Measurements from ENCODE around the gene METTL25B. TPM values are rescaled to one million over a fixed set of nuclear protein-coding genes. Genes with fewer than 3 reads are reported as not detected.
A peak's percentile ranks its signal among the peaks of the same experiment; 100 is the strongest.

The METTL25B gene
- total RNA-seq, 2 experiments from 2014 or later = 30.0 to 34.0 TPM

GRCh38 chr1:156703741-156704140 is 24.5 kb upstream of the METTL25B start:
- no peaks in the 10 kb centered on the region for H3K9me3 Mint-ChIP-seq (ENCODE audit: insufficient read depth)
- no peak overlapping the region for H3K4me3 Mint-ChIP-seq
- no peak overlapping the region for H3K27ac Mint-ChIP-seq
- no peak for DNase-seq
- H3K27me3 Mint-ChIP-seq (ENCODE audit: low read depth) = peaks cover 38% of the 10 kb centered on the region
- peaks cover 3% of the 10 kb centered on the region for H3K36me3 Mint-ChIP-seq (ENCODE audit: low read depth)
- ATAC-seq = no peak
- H3K4me1 Mint-ChIP-seq (ENCODE audit: low read depth) = peaks cover 37% of the 10 kb centered on the region
- ChIA-PET POLR2A (no interaction called here), CTCF (interaction anchor here (0.9 to 17.4 kb wide), 3 partner anchors 14 to 188 kb away, joined by 3 to 311 read pairs (median 19); no protein-coding TSS in a partner anchor)

DNA sequence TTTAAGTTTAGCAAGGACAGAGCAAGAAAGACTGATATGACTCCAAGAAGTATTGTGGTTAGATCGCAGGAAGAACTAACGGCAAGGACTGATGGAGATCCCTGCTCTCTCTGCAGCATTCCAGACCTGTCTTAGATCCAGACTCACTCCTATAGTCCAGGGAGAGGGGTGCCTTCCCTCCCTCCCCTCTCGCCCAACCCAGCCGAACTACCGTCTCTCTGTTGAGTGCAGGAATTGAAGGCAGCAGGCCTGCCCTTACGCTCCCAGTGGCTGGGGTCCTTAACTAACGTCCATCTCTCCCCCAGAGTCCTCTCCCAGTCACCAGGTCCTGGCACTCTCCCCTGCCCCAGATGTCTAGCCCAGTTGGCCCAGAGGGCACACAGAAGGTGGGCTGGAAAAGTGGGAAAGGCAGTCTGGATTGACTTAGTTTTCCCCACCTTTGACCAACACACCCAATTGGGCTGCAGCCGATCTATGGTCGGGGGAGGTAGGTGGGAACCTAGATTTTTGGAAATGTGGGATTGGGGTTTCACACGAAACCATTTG is 24.0 kb upstream of the METTL25B start:
- POLR2A ChIA-PET = no interaction called here
- CTCF ChIA-PET = interaction anchor here (0.9 to 17.4 kb wide), 5 partner anchors 11 to 187 kb away, joined by 3 to 311 read pairs (median 53); partner anchors contain the start of genes ISG20L2 and METTL25B
- no peaks in the 10 kb centered on the region for H3K36me3 Mint-ChIP-seq (ENCODE audit: low read depth)
- H3K9me3 Mint-ChIP-seq (ENCODE audit: insufficient read depth) = no peaks in the 10 kb centered on the region
- H3K27ac Mint-ChIP-seq = no peak overlapping the region
- DNase-seq = no peak
- no peak for ATAC-seq
- H3K4me1 Mint-ChIP-seq (ENCODE audit: low read depth) = peaks cover 37% of the 10 kb centered on the region
- no peak overlapping the region for H3K4me3 Mint-ChIP-seq
- peaks cover 35% of the 10 kb centered on the region for H3K27me3 Mint-ChIP-seq (ENCODE audit: low read depth)

GRCh38 chr1:156704930-156705320 is 23.3 kb upstream of the METTL25B start:
- CTCF ChIA-PET = interaction anchor here (0.8 to 17.4 kb wide), 12 partner anchors 10 to 177 kb away, joined by 3 to 311 read pairs (median 16); partner anchors contain the start of genes HAPLN2, INSRR, ISG20L2 and METTL25B
- Mint-ChIP-seq H3K4me1 (ENCODE audit: low read depth) (peaks cover 36% of the 10 kb centered on the region), H3K27me3 (ENCODE audit: low read depth) (peaks cover 33% of the 10 kb centered on the region), H3K27ac (no peak overlapping the region), H3K9me3 (ENCODE audit: insufficient read depth) (no peaks in the 10 kb centered on the region), H3K36me3 (ENCODE audit: low read depth) (no peaks in the 10 kb centered on the region), H3K4me3 (peak overlapping the region; percentile 22)
- no peak for ATAC-seq
- no peak for DNase-seq
- POLR2A ChIA-PET = no interaction called here

DNA sequence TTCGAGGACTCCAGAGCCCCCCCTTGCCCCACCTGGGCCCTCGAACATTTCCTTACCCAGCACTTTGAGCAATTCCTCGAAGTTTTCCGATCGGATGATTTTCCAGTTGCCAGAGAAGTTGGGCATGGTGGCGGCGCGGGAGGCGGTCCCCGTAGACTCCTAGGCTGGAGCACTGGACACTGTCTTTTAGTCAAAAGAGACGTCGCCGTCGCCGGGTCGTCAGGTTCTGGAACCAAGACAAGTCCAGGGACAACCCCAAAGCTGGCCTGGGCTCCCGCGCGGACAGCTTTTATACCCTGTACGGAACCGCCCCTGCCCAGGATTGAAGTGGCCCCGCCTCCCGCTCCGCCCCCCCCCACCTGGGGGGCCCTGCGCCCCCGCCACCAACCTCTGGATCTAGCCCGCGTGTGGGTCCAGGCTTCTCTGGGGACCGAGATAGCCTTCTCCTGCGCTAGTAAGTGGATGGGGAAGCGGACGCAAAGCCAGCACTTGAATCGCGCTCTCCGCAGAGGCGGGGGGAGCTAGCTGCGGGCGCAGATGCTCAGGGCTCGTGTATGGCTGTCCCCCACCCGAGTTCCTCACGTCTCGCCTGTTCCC is 22.9 kb upstream of the METTL25B start, which contains the start of gene CRABP2:
CRABP2 (minus strand) TSS at position 263 of the 597 bp plus-strand sequence; CDS start at position 126, 137 bp downstream.
- Mint-ChIP-seq H3K4me1 (ENCODE audit: low read depth) (peaks cover 35% of the 10 kb centered on the region), H3K27me3 (ENCODE audit: low read depth) (peaks cover 33% of the 10 kb centered on the region), H3K4me3 (peak within 1 kb of the TSS; percentile 71), H3K9me3 (ENCODE audit: insufficient read depth) (no peaks in the 10 kb centered on the region), H3K36me3 (ENCODE audit: low read depth) (no peaks in the 10 kb centered on the region), H3K27ac (no peak within 1 kb of the TSS)
- DNase-seq (peak; percentile 30), ATAC-seq (peak; percentile 28)
- POLR2A ChIA-PET = interaction anchor here (1.0 to 2.4 kb wide), 4 partner anchors 16 to 54 kb away, joined by 3 to 9 read pairs (median 6); partner anchors contain the start of genes ISG20L2 and METTL25B
- CTCF ChIA-PET = interaction anchor here (0.8 to 17.4 kb wide), 21 partner anchors 10 to 422 kb away, joined by 3 to 311 read pairs (median 12); partner anchors contain the start of genes HAPLN2, INSRR, ISG20L2 and METTL25B

- POLR2A ChIA-PET = interaction anchor here (1.0 to 2.4 kb wide), 6 partner anchors 16 to 55 kb away, joined by 3 to 9 read pairs (median 5); partner anchors contain the start of genes ISG20L2 and METTL25B
- DNase-seq (peak; percentile 70), ATAC-seq (peak; percentile 65)
- peaks cover 33% of the 10 kb centered on the region for H3K27me3 Mint-ChIP-seq (ENCODE audit: low read depth)
- H3K27ac Mint-ChIP-seq = no peak overlapping the region
- peak overlapping the region; percentile 71 for H3K4me3 Mint-ChIP-seq
- CTCF ChIA-PET = interaction anchor here (0.6 to 17.4 kb wide), 30 partner anchors 9 to 423 kb away, joined by 3 to 311 read pairs (median 5); partner anchors contain the start of genes HAPLN2, INSRR, ISG20L2 and METTL25B
- peaks cover 28% of the 10 kb centered on the region for H3K4me1 Mint-ChIP-seq (ENCODE audit: low read depth)
- no peaks in the 10 kb centered on the region for H3K9me3 Mint-ChIP-seq (ENCODE audit: insufficient read depth)
- no peaks in the 10 kb centered on the region for H3K36me3 Mint-ChIP-seq (ENCODE audit: low read depth)
Measured at GRCh38 chr1:156705918-156706656, 22.2 kb upstream of the METTL25B start.

DNA sequence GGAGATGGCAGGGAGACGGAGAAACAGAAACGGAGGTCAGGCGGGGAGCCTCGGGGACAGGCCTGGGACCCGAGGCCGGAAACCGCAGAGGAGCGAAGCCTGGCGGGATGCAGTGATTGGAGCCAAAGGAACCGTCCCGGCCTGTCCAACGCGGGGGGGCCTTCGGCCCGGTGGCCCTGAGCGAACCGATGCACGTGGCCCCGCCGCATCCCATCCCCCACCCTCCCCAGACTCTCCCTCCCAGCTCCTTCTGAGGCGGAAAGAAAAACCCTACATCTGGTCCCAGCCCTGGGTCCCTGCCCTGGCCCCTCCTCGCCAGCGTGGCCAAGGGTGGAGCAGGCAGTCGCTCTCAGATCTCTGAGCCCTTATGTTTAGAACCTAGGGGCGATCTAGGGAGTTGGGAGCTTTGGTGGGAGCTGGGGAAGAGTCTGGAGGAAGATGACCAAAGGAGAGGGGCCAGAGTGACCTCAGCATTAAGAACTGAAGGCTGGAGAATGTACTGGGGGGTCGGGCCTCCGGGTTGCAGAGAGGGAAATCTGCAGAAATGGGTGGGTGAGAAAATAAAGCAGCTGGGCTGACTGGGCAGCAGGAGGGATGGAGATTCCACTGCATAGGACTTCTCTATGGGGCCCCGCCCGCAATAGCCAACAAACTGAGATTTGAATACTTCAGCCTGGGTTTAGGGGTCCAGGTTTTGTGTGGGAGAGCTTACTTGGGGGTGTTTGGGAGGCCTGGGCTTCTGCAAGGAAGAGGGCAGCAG is 21.4 kb upstream of the METTL25B start:
- Mint-ChIP-seq H3K4me3 (peak overlapping the region; percentile 71), H3K36me3 (ENCODE audit: low read depth) (no peaks in the 10 kb centered on the region), H3K9me3 (ENCODE audit: insufficient read depth) (no peaks in the 10 kb centered on the region), H3K27me3 (ENCODE audit: low read depth) (peaks cover 33% of the 10 kb centered on the region), H3K27ac (no peak overlapping the region), H3K4me1 (ENCODE audit: low read depth) (peaks cover 24% of the 10 kb centered on the region)
- CTCF ChIA-PET = interaction anchor here (0.6 to 17.4 kb wide), 28 partner anchors 9 to 321 kb away, joined by 3 to 311 read pairs (median 5); partner anchors contain the start of genes HAPLN2, INSRR, ISG20L2 and METTL25B
- peak; percentile 32 for DNase-seq
- POLR2A ChIA-PET = interaction anchor here (1.1 to 2.4 kb wide), 5 partner anchors 17 to 56 kb away, joined by 3 to 9 read pairs (median 5); partner anchors contain the start of genes ISG20L2 and METTL25B
- peak; percentile 20 for ATAC-seq

GRCh38 chr1:156707417-156708217 is 20.7 kb upstream of the METTL25B start:
- ATAC-seq (no peak), DNase-seq (no peak)
- Mint-ChIP-seq H3K4me1 (ENCODE audit: low read depth) (peaks cover 24% of the 10 kb centered on the region), H3K27me3 (ENCODE audit: low read depth) (peaks cover 33% of the 10 kb centered on the region), H3K4me3 (no peak overlapping the region), H3K36me3 (ENCODE audit: low read depth) (no peaks in the 10 kb centered on the region), H3K9me3 (ENCODE audit: insufficient read depth) (no peaks in the 10 kb centered on the region), H3K27ac (no peak overlapping the region)
- POLR2A ChIA-PET = interaction anchor here (1.1 to 2.4 kb wide), 3 partner anchors 18 to 31 kb away, joined by 3 to 9 read pairs (median 5); no protein-coding TSS in a partner anchor
- CTCF ChIA-PET = interaction anchor here (0.7 to 17.4 kb wide), 15 partner anchors 10 to 322 kb away, joined by 3 to 311 read pairs (median 15); partner anchors contain the start of genes HAPLN2, INSRR, ISG20L2 and METTL25B

- ATAC-seq = no peak
- Mint-ChIP-seq H3K27ac (no peak overlapping the region), H3K36me3 (ENCODE audit: low read depth) (no peaks in the 10 kb centered on the region), H3K4me3 (no peak overlapping the region), H3K4me1 (ENCODE audit: low read depth) (peaks cover 24% of the 10 kb centered on the region), H3K9me3 (ENCODE audit: insufficient read depth) (no peaks in the 10 kb centered on the region), H3K27me3 (ENCODE audit: low read depth) (peaks cover 30% of the 10 kb centered on the region)
- ChIA-PET CTCF (interaction anchor here (1.1 to 17.4 kb wide), 5 partner anchors 11 to 126 kb away, joined by 3 to 311 read pairs (median 53); partner anchors contain the start of genes ISG20L2 and METTL25B), POLR2A (interaction anchor here (2.4 kb wide), 1 partner anchor 18 kb away, joined by 9 read pairs; no protein-coding TSS in a partner anchor)
- no peak for DNase-seq
Measured at GRCh38 chr1:156708218-156708661, 20.0 kb upstream of the METTL25B start.

- H3K4me3 Mint-ChIP-seq = no peak overlapping the region
- H3K27ac Mint-ChIP-seq = no peak overlapping the region
- ATAC-seq = no peak
Measured at GRCh38 chr1:156709031-156709430, 19.2 kb upstream of the METTL25B start.

More at GRCh38 chr1:156709031-156709430, 19.2 kb upstream of the METTL25B start:
- CTCF ChIA-PET = interaction anchor here (5.1 to 17.4 kb wide), 3 partner anchors 18 to 49 kb away, joined by 53 to 311 read pairs (median 197); partner anchors contain the start of genes ISG20L2 and METTL25B
- peaks cover 24% of the 10 kb centered on the region for H3K4me1 Mint-ChIP-seq (ENCODE audit: low read depth)
- H3K27me3 Mint-ChIP-seq (ENCODE audit: low read depth) = peaks cover 24% of the 10 kb centered on the region
- no peak for DNase-seq
- POLR2A ChIA-PET = no interaction called here
- no peaks in the 10 kb centered on the region for H3K9me3 Mint-ChIP-seq (ENCODE audit: insufficient read depth)
- no peaks in the 10 kb centered on the region for H3K36me3 Mint-ChIP-seq (ENCODE audit: low read depth)
